Natural killer cell (primary cell): ENCODE results near the gene UNCX. TPM values are rescaled to one million over a fixed set of nuclear protein-coding genes. Genes with fewer than 3 reads are reported as not detected.

Experiments used
- ATAC-seq, 3 donors: fragments of 150-1000 bp in 2 of 3; fragments of 200-7000 bp in 1 of 3; cut with Tn5 transposase; 1 replicate in 1 of 3; 2 replicates in 2 of 3; pipeline ENCODE4 v1.10.0; 2021; ENCODE audit warnings: mild to moderate bottlenecking in 2 of 3, moderate library complexity in 2 of 3
- DNase-seq, 2 donors: peaks; one replicate each; pipeline versions ENCODE4 v3.0.0 to v3.0.0-alpha.2; 2013 to 2021; ENCODE audit warnings: mixed read lengths in 1 of 2
- H3K27ac ChIP-seq: one replicate; pipeline ENCODE4 v1.5.1; 2013; ENCODE audit warnings: mild to moderate bottlenecking, low read length
- H3K27me3 ChIP-seq: one replicate; pipeline ENCODE4 v1.6.1; 2013; ENCODE audit warnings: low read length; ENCODE audit not compliant: control insufficient read depth, insufficient read depth
- H3K36me3 ChIP-seq: one replicate; pipeline ENCODE4 v1.6.1; 2013; ENCODE audit warnings: low read length; ENCODE audit not compliant: control insufficient read depth, insufficient read depth
- H3K4me1 ChIP-seq: one replicate; pipeline ENCODE4 v1.6.1; 2013; ENCODE audit warnings: low read length; ENCODE audit not compliant: control insufficient read depth, insufficient read depth
- H3K4me3 ChIP-seq: one replicate; pipeline ENCODE4 v1.5.1; 2013; ENCODE audit warnings: low read length
- H3K9me3 ChIP-seq: one replicate; pipeline ENCODE4 v1.6.1; 2013; ENCODE audit warnings: low read length; ENCODE audit not compliant: control insufficient read depth, insufficient read depth
- H3K27ac Mint-ChIP-seq, 2 donors: one replicate each; pipeline ENCODE4 v1.8.0; 2022; ENCODE audit warnings: mild to moderate bottlenecking in 2 of 2, mixed read lengths in 2 of 2, moderate library complexity in 1 of 2
- H3K27me3 Mint-ChIP-seq, 2 donors: one replicate each; pipeline ENCODE4 v1.8.0; 2022; ENCODE audit warnings: low read depth in 2 of 2, mixed read lengths in 2 of 2
- H3K36me3 Mint-ChIP-seq: one replicate; pipeline ENCODE4 v1.8.0; 2022; ENCODE audit warnings: mixed read lengths
- H3K4me1 Mint-ChIP-seq, 2 donors: one replicate each; pipeline ENCODE4 v1.8.0; 2022; ENCODE audit warnings: mixed read lengths in 2 of 2
- H3K4me3 Mint-ChIP-seq: one replicate; pipeline ENCODE4 v1.8.0; 2022; ENCODE audit warnings: mild to moderate bottlenecking, moderate library complexity, mixed read lengths
- H3K9me3 Mint-ChIP-seq, 2 donors: one replicate each; pipeline ENCODE4 v1.8.0; 2022; ENCODE audit warnings: mixed read lengths in 2 of 2
- WGBS: methylation state at CpG from one replicate; pipeline ENCODE4 v1.1.7; 2013; ENCODE audit warnings: missing lambda C conversion rate; ENCODE audit not compliant: insufficient coverage; 5-methylcytosine and 5-hydroxymethylcytosine counted together
- intact Hi-C: fragments of 100-400 bp; cut with micrococcal nuclease; formaldehyde crosslinking; loops from one replicate; pipeline ENCODE4 v1.14.2; 2022
- total RNA-seq, 4 donors: library from RNA; stranded (reverse); fragments of 120-200 nt in 1 of 4; gene quantifications; one replicate each; pipeline versions ENCODE4 v1.2.3 to v1.2.4, GENCODE V29; 2013 to 2022
- TF ChIP-seq, protein P1 (sequence below): fragments of 200-600 bp; IDR thresholded peaks from one replicate; pipeline ENCODE4 v1.8.0; 2022; ENCODE audit warnings: antibody characterized with exemption

UNCX gene
- total RNA-seq, 3 donors from 2014 or later (not counting 1 experiment from before 2014, with no cell fraction given) = not detected

- TF ChIP-seq, protein P1, sequence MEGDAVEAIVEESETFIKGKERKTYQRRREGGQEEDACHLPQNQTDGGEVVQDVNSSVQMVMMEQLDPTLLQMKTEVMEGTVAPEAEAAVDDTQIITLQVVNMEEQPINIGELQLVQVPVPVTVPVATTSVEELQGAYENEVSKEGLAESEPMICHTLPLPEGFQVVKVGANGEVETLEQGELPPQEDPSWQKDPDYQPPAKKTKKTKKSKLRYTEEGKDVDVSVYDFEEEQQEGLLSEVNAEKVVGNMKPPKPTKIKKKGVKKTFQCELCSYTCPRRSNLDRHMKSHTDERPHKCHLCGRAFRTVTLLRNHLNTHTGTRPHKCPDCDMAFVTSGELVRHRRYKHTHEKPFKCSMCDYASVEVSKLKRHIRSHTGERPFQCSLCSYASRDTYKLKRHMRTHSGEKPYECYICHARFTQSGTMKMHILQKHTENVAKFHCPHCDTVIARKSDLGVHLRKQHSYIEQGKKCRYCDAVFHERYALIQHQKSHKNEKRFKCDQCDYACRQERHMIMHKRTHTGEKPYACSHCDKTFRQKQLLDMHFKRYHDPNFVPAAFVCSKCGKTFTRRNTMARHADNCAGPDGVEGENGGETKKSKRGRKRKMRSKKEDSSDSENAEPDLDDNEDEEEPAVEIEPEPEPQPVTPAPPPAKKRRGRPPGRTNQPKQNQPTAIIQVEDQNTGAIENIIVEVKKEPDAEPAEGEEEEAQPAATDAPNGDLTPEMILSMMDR = no peak
- no peak overlapping the region for H3K4me3 ChIP-seq
- no peaks in the 10 kb centered on the region for H3K9me3 ChIP-seq
- no peaks in the 10 kb centered on the region for H3K36me3 ChIP-seq
- no peak for DNase-seq
- no peaks in the 10 kb centered on the region for H3K36me3 Mint-ChIP-seq
- peaks cover 62% of the 10 kb centered on the region for H3K27me3 ChIP-seq
- no peaks in the 10 kb centered on the region for H3K9me3 Mint-ChIP-seq
- intact Hi-C loops = no loop called here
- H3K4me1 ChIP-seq = peaks cover 23% of the 10 kb centered on the region
- peak overlapping the region in 1 of 2 donors; percentile 71 for H3K27ac Mint-ChIP-seq
- 12% methylated on average over 18 of the region's 27 CpGs for WGBS
- H3K4me3 Mint-ChIP-seq = no peak overlapping the region
- H3K4me1 Mint-ChIP-seq = peaks cover 9 to 14% of the 10 kb centered on the region in 2 donors
- ATAC-seq = no peak
- H3K27ac ChIP-seq = no peak overlapping the region
- H3K27me3 Mint-ChIP-seq = peaks cover 45 to 55% of the 10 kb centered on the region in 2 donors
Observed at GRCh38 chr7:1238931-1239802, 6.5 kb downstream of the UNCX start.

DNA sequence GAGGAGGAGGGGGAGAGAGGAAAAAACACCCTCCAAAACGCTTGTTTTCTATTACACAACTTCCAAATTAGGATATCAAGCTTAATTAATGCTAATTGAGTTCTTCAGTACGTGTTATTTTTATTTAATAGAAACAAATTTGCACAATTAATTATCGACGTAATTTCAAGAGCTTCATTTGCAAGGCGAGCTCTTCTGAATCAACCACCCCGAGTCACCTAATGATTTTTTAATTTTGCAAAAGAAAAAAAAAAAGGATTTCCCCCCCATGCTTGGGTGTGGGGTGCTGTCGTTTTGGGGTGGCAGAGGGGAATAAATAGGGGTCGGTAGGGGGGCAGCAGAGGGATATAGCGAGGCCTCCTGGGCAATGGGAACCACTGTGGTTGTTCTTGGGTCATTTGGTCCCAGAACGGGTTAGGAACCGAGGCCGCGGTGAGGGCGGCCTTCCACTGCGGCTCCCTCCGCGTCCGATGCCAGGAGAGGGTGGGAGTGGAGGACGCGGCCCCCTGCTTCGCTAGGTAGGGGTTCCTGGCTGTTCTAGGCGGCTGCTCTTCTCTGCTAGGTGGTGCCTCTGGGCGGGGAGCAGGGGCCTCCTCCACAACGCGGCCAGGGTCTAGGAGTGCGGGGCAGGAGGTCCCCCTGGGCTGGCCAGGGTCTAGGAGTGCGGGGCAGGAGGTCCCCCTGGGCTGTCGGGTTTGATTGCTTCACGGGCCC, 7.3 kb downstream of the UNCX start:
- no peak overlapping the region for H3K4me3 ChIP-seq
- peak overlapping the region in 1 of 2 donors; percentile 71 for H3K27ac Mint-ChIP-seq

GRCh38 chr7:1240517-1241257, 8.0 kb downstream of the UNCX start:
- Histone ChIP-seq H3K27ac (no peak overlapping the region), H3K36me3 (no peaks in the 10 kb centered on the region), H3K4me1 (peaks cover 8% of the 10 kb centered on the region), H3K27me3 (peaks cover 64% of the 10 kb centered on the region), H3K4me3 (no peak overlapping the region), H3K9me3 (no peaks in the 10 kb centered on the region)
- no peak for DNase-seq
- Mint-ChIP-seq H3K9me3 (no peaks in the 10 kb centered on the region), H3K27me3 (peaks cover 48 to 54% of the 10 kb centered on the region in 2 donors), H3K4me3 (no peak overlapping the region), H3K36me3 (no peaks in the 10 kb centered on the region), H3K27ac (peak overlapping the region in 1 of 2 donors; percentile 54), H3K4me1 (peaks cover 0 to 2% of the 10 kb centered on the region in 2 donors)
- intact Hi-C loops = loop anchor here (10.0 kb wide), 1 partner anchor 1284 kb away; no protein-coding TSS in a partner anchor
- WGBS = 8% methylated on average over 37 of the region's 40 CpGs
- TF ChIP-seq, protein P1 = no peak
- ATAC-seq = no peak

More for the DNA sequence above, 7.3 kb downstream of the UNCX start:
- peaks cover 62% of the 10 kb centered on the region for H3K27me3 ChIP-seq
- H3K9me3 ChIP-seq = no peaks in the 10 kb centered on the region
- DNase-seq = no peak
- peaks cover 15% of the 10 kb centered on the region for H3K4me1 ChIP-seq
- 8% methylated on average over 23 of the region's 29 CpGs for WGBS
- intact Hi-C loops = loop anchor here (10.0 kb wide), 1 partner anchor 1285 kb away; no protein-coding TSS in a partner anchor
- Mint-ChIP-seq H3K4me3 (no peak overlapping the region), H3K9me3 (no peaks in the 10 kb centered on the region), H3K36me3 (no peaks in the 10 kb centered on the region), H3K4me1 (peaks cover 1 to 6% of the 10 kb centered on the region in 2 donors), H3K27me3 (peaks cover 43 to 50% of the 10 kb centered on the region in 2 donors)
- TF ChIP-seq, protein P1 = no peak
- no peaks in the 10 kb centered on the region for H3K36me3 ChIP-seq
- no peak overlapping the region for H3K27ac ChIP-seq
- ATAC-seq = no peak
